Fibroblast of villous mesenchyme (primary cell): ENCODE results near the gene IL1RAP. TPM values are rescaled to one million over a fixed set of nuclear protein-coding genes. Genes with fewer than 3 reads are reported as not detected.
A peak's percentile ranks its signal among the peaks of the same experiment; 100 is the strongest.

Experiments
- DNase-seq: peaks from one replicate; pipeline ENCODE4 v3.0.0-alpha.2; 2010; ENCODE audit warnings: low read depth
- H3K4me3 ChIP-seq: 2 replicates; pipeline ENCODE4 v1.5.1; 2011; ENCODE audit warnings: low read depth, mild to moderate bottlenecking, low read length
- total RNA-seq: library from RNA; depleted of rRNA; stranded (reverse); fragments of >200 nt; gene quantifications from 2 replicates; pipeline ENCODE4 v1.2.3, GENCODE V29; 2012
- TF ChIP-seq, protein P1 (sequence below): IDR thresholded peaks from 2 replicates; pipeline ENCODE4 v1.5.1; 2012; ENCODE audit warnings: low read depth, mild to moderate bottlenecking, low read length; ENCODE audit not compliant: insufficient read depth

The IL1RAP gene
- total RNA-seq, 1 donor = 28.1 TPM

DNA sequence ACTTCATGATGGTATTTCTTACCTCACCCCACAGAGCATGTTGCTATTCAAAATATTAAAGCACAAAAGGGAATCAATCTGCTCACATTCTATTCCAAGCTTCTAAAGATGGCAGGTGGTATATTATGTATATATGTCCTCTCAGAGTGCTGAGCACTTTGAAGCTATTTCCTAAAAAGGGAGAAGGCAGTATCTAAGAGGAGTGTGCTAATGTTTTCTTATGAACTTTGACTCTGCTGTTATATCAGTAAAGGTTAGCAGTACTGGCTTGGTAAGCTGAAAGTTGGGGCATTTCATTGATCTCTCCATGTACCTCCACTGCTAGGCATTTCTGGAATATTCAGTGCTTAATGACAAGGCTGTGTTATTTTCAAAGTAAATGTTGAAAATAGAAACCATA lies 43.4 kb downstream of the IL1RAP start:
- no peak for DNase-seq
- TF ChIP-seq, protein P1, sequence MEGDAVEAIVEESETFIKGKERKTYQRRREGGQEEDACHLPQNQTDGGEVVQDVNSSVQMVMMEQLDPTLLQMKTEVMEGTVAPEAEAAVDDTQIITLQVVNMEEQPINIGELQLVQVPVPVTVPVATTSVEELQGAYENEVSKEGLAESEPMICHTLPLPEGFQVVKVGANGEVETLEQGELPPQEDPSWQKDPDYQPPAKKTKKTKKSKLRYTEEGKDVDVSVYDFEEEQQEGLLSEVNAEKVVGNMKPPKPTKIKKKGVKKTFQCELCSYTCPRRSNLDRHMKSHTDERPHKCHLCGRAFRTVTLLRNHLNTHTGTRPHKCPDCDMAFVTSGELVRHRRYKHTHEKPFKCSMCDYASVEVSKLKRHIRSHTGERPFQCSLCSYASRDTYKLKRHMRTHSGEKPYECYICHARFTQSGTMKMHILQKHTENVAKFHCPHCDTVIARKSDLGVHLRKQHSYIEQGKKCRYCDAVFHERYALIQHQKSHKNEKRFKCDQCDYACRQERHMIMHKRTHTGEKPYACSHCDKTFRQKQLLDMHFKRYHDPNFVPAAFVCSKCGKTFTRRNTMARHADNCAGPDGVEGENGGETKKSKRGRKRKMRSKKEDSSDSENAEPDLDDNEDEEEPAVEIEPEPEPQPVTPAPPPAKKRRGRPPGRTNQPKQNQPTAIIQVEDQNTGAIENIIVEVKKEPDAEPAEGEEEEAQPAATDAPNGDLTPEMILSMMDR = no peak
- no peak overlapping the region for H3K4me3 ChIP-seq

DNA sequence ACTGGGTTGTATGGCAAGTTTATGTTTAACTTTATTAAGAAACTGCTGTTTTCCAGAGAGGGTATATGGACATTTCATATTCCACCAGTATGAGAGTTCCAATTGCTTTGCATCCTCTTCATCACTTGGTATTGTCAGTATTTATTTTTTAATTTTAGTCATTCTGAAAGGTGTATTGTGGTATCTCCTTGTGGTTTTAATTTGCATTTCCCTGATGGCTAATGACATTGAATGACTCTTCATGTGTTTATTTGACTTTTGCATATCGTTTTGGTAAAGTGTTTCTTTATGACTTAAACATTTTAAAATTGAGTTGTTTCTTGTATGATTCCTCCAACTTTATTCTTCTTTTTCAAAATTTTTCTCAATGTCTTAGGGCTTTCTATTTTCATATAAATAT lies 44.4 kb downstream of the IL1RAP start:
- no peak for DNase-seq
- TF ChIP-seq, protein P1 = no peak
- no peak overlapping the region for H3K4me3 ChIP-seq

DNA sequence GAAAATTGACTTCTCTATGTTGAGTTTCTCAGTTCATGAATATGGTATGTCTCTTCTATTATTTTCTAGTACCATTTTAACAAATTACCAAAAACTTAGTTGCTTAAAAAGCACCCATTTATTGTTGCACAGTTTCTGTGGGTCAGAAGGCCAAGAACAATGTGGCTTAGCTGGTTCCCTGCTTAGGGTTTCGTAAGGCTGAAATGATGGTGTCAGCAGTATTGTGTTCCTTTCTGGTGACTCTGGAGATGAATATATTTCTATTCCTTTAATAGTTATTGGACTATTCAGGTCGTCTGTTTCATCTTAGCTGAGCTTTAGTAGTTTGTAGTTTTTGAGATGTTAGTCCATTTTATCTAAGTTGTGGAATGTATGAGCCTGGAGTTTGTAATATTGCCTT lies 44.9 kb downstream of the IL1RAP start:
- no peak for DNase-seq
- no peak overlapping the region for H3K4me3 ChIP-seq
- TF ChIP-seq, protein P1 = no peak

DNA sequence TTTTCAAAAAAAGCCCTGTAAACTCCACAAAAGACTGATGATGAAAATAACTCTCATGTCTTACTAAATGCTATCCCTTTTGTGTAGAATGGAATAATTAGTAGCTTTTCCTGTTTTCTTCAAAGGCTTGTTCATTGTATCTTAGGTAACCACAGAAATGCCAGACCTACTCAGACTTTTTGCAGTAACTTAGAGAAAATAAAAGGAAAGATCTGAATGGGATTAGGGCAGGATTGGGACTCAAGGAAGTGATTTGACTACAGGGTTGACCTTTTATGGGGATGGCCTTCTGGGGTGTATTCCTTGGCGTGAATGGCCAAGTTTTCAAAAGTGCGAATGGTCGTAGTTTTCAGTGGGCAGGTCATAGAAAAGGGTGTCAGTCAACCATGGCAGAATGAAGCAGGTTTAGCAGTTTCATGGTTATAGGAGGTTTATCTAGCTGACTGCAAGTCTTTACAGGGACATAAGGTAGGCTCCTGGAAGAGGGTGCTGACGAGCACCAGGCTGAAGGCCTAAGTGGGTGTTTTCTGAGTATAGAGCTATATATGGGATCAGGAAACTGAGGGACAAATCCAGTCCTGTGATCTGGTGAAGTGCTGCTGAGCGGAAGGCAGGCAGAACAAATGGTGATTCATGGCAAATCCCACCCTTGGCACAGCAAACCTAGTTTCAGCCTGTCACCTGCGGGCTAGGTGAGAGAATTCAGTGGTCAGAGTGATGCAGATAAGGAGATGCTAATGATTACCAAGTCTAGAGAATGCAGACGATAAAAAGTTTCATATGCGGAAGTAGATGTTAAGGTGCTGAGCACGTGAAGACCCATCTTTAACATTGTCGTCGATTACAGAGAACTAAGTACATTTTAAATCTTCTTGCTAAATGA lies 46.4 kb downstream of the IL1RAP start:
- TF ChIP-seq, protein P1 = no peak
- H3K4me3 ChIP-seq = no peak overlapping the region
- no peak for DNase-seq

DNA sequence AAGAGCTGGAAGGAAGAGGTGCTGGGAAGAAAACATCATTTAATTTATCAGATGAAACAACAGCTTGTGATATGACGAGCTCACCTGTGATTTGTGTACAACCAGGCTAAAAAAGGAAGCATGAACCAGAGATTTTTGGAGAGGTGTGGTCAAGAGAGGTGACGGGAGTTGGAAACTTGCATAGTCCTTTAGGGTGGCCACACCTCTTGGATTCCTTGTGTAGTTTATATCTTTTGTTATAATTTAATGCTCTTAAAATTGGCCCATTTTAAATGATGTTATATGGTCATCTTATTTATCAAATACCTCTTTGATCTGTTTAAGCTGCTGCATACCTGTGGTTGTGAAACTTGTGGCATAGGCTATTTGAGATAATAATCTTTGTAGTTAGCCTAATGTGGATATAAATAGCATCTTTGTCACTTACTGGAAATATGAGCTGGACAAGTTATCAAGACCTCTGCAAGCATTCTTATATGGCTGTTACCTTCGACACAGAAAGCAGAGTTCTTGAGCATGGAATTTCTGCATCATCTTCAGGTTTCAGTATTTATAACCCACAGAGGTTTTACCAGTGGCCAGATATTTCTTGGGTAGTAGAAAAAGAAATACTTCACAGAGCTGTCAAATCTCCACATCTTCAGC lies 49.1 kb downstream of the IL1RAP start:
- peak; percentile 35 for DNase-seq
- H3K4me3 ChIP-seq = no peak overlapping the region
- TF ChIP-seq, protein P1 = no peak

DNA sequence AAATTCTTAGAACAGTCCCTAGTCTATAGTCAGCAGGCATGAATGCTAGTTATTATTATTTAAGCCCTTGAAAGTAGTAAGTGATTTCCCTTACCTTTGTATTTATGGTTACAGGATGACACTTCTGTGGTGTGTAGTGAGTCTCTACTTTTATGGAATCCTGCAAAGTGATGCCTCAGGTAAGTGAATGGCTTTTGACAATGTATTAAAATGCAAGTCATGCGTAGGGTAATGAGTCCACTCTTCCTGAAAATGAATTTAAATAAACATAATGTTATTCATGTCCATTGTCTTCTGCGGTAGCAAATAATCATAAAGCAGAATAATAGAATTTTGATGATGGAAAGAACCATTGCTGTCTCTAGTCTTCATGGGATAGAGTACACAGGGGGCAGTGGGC lies 50.3 kb downstream of the IL1RAP start:
- no peak overlapping the region for H3K4me3 ChIP-seq
- TF ChIP-seq, protein P1 = no peak
- no peak for DNase-seq
